GM13976 (cell line): ENCODE measurements around the gene MVK.

Source experiments
- DNase-seq: peaks from one replicate; pipeline ENCODE4 v3.0.0; 2012; ENCODE audit warnings: low spot score
- in situ Hi-C: fragments of 300-500 bp; cut with MboI; formaldehyde crosslinking; loops from one replicate; pipeline ENCODE4 v1.12.0; 2022; ENCODE audit warnings: low sequenced_read_pairs, mixed read lengths, inconsistent platforms; ENCODE audit not compliant: unreplicated experiment
- TF ChIP-seq, protein P1 (sequence below): IDR thresholded peaks from 2 replicates; pipeline ENCODE4 v1.5.1; 2012; ENCODE audit warnings: borderline replicate concordance, mild to moderate bottlenecking; ENCODE audit not compliant: insufficient read depth; ENCODE audit errors: extremely low read depth, missing control alignments, control extremely low read depth

Gene MVK

DNA sequence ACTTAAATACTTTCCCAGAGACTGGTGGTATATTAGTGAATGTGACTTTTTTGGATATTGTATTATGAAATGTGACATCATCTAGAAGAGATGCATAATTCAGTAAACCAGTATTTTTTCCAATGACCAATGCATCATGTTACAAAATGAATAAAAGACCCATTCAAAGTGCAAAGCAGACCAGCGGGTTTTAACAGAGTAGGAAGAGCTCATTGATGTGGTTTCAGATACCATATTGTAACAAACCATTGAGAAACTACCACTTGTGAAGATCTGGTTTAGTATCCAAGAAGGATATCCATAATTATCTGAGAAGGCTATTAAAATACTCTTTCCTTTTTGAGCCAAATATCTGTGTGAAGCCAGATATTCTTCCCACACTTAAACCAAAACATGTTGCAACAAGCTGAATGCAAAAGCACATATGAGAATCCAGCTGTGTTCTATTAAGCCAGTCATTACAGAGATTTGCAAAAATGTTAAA lies 47.7 kb downstream of the MVK start:
- TF ChIP-seq, protein P1, sequence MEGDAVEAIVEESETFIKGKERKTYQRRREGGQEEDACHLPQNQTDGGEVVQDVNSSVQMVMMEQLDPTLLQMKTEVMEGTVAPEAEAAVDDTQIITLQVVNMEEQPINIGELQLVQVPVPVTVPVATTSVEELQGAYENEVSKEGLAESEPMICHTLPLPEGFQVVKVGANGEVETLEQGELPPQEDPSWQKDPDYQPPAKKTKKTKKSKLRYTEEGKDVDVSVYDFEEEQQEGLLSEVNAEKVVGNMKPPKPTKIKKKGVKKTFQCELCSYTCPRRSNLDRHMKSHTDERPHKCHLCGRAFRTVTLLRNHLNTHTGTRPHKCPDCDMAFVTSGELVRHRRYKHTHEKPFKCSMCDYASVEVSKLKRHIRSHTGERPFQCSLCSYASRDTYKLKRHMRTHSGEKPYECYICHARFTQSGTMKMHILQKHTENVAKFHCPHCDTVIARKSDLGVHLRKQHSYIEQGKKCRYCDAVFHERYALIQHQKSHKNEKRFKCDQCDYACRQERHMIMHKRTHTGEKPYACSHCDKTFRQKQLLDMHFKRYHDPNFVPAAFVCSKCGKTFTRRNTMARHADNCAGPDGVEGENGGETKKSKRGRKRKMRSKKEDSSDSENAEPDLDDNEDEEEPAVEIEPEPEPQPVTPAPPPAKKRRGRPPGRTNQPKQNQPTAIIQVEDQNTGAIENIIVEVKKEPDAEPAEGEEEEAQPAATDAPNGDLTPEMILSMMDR, result no peak
- no peak for DNase-seq
- in situ Hi-C loops, result no loop called here

DNA sequence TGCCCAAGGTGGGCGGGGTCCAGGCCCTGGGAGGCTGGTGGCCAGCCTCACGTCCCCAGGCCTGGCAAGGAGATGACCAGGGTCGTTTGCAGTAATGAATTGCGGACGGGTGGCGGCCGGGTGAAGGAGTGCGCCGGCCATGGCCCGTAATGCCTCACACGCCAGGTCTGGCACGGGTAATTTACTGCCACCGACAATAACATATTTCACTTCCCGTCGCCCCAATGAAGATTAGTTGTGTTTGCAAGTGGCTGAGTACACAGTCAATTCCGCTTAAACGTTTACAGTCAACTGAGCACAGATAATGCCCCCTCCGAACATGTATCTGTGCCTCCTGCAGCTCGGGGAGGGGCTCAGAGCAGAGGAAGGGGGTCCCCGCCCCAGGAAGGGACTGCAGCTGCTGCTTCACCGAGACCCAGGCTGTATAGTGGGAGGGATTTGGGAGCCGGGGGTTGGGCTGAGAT lies 48.3 kb downstream of the MVK start:
- no peak for DNase-seq
- TF ChIP-seq, protein P1, result no peak
- in situ Hi-C loops, result no loop called here

DNA sequence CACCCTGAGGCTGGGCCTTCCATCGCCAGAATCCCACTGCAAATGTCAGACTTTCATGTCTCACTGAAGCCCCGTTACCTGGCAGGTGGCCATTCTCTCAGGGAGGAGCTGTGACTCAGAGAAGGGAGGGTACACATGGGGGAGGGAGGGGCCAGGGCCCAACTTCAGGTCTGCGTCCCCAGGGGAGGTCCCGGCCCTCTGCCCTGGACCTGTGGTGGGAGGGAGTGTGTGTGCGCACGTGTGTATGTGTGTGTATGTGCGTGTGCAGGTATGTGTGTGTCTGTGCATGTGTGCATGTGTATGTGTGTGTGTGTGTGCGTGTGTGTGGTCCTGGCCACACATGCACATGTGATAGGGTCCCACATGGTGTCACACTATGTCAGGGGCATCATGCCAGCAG lies 50.9 kb downstream of the MVK start:
- in situ Hi-C loops, result no loop called here
- no peak for DNase-seq
- TF ChIP-seq, protein P1, result no peak

DNA sequence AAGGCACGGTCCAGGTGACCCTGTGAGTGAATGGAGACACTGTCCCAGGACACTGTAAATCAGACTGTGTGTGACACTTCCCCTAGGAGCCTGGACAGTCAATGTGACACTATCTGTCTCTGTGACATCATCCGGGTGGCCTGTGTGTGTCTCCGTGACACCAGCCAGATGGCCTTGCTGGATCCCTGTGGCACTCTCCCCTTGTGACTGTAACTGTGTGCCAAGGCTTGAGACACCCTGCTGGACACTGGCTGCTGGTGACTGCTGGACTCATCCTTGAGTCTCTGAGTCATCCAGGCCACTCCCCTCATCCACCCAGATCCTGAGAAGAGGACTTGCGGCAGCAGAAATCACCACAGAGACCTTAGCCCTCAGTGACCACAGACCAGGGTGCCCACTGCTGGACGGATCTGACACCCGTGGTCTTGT lies 51.6 kb downstream of the MVK start:
- TF ChIP-seq, protein P1, result no peak
- in situ Hi-C loops, result no loop called here
- no peak for DNase-seq

DNA sequence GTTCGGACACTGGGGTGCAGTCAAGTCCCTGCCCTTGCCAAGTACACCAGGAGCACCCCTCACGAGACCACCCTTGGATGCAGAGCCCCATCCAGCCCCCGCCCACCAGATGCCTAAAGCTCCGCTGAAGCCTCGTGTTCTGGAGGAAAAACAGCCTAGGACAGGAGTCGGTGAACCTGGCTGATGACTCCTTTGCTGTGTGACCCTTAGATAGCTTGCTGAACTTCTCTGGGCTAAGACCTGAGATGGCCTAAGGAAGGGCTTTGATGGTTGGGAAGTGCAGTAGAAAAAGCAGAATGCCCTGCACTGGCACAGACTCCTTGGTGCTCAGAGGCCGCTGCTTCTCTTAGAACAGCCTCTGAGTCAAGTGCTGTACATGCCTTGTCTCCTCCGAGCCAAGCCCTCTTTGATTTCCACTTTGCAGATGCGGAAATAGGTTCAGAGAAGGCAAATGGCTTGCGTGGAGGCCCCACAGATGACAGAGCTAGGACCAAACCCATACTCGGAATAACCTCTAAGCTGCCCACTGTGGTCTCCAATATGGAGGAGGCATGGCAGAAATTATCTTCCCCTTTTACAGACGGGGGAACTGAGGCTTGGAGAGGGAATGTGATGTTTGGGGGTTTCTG lies 52.3 kb downstream of the MVK start:
- no peak for DNase-seq
- in situ Hi-C loops, result no loop called here
- TF ChIP-seq, protein P1, result no peak

GRCh38 chr12:109626378-109627115 lies 53.0 kb downstream of the MVK start:
- in situ Hi-C loops, result no loop called here
- TF ChIP-seq, protein P1, result no peak
- no peak for DNase-seq
